ENCODE measurements around the gene TJP1.

DNA sequence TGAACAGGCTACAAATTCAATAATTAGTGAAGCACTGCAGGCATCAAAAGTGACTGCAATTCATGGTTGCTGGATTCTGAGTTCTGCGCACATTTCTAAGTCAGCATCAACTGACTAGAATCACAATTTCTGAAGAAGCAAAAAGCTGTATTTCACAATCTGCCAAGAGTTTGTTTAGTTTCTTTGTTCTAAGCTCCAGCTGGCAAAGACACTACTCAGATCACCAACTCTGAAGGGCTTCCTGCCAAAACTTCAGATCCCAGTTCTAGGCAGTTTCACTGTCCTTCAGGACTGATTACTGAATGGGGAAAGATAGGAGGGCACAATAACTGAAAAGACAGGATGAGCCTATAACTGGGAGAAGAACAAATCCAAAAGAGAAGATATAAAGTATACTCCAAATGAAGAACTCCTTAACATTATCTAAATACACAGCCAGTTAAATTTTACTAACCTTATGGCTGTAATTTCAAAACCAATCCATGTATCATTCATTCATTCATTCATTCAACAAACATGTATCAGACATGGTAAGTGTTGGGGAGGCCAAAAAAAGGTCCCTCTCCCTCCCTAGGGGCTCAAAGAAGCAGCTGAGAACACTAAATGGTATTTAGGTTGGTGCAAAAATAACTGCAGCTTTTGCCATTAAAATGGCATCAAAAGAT, 17.1 kb downstream of the TJP1 start:
- TF ChIP-seq, protein P1, sequence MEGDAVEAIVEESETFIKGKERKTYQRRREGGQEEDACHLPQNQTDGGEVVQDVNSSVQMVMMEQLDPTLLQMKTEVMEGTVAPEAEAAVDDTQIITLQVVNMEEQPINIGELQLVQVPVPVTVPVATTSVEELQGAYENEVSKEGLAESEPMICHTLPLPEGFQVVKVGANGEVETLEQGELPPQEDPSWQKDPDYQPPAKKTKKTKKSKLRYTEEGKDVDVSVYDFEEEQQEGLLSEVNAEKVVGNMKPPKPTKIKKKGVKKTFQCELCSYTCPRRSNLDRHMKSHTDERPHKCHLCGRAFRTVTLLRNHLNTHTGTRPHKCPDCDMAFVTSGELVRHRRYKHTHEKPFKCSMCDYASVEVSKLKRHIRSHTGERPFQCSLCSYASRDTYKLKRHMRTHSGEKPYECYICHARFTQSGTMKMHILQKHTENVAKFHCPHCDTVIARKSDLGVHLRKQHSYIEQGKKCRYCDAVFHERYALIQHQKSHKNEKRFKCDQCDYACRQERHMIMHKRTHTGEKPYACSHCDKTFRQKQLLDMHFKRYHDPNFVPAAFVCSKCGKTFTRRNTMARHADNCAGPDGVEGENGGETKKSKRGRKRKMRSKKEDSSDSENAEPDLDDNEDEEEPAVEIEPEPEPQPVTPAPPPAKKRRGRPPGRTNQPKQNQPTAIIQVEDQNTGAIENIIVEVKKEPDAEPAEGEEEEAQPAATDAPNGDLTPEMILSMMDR (IDR thresholded peaks at IDR 0.05; ENCODE audit: poor library complexity) = no peak
- no peak for TF ChIP-seq EZH2 (IDR thresholded peaks at IDR 0.05; ENCODE audit: borderline replicate concordance)
